GM21576 (cell line): ENCODE data around the gene AQP2.

Source experiments
- ATAC-seq: cut with Tn5 transposase; IDR thresholded peaks from one replicate; pipeline ENCODE4 v1.9.1; 2021; ENCODE audit warnings: mild to moderate bottlenecking, moderate library complexity; ENCODE audit not compliant: unreplicated experiment

Gene AQP2, protein sequence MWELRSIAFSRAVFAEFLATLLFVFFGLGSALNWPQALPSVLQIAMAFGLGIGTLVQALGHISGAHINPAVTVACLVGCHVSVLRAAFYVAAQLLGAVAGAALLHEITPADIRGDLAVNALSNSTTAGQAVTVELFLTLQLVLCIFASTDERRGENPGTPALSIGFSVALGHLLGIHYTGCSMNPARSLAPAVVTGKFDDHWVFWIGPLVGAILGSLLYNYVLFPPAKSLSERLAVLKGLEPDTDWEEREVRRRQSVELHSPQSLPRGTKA

GRCh38 chr12:49950273-49951251 is at the start of gene AQP2:
AQP2 (plus strand) TSS chr12:49950737; CDS start chr12:49950831, 94 bp downstream.
- ATAC-seq = no peak

GRCh38 chr12:49901026-49901425 is 49.5 kb upstream of the AQP2 start:
- no peak for ATAC-seq

DNA sequence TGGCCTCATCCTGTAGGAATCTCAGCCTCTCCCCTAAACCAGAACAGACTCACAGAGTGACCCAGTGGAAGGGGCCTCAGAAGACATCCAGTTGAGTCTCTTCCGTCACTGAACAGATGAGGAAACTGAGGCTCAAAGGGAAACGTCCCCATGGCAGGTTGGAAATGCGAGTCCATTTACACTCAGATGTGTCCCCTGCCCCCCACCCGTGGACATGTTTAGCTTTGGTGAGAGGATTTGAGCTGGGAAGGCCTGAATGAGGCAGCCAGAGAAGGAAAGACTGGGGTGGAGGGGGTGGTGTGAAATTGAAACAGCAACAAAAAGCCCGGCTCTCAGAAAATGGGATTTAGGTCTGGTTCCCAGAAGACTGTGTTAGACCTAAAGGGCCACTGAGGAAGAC is 48.6 kb upstream of the AQP2 start:
- ATAC-seq = no peak

DNA sequence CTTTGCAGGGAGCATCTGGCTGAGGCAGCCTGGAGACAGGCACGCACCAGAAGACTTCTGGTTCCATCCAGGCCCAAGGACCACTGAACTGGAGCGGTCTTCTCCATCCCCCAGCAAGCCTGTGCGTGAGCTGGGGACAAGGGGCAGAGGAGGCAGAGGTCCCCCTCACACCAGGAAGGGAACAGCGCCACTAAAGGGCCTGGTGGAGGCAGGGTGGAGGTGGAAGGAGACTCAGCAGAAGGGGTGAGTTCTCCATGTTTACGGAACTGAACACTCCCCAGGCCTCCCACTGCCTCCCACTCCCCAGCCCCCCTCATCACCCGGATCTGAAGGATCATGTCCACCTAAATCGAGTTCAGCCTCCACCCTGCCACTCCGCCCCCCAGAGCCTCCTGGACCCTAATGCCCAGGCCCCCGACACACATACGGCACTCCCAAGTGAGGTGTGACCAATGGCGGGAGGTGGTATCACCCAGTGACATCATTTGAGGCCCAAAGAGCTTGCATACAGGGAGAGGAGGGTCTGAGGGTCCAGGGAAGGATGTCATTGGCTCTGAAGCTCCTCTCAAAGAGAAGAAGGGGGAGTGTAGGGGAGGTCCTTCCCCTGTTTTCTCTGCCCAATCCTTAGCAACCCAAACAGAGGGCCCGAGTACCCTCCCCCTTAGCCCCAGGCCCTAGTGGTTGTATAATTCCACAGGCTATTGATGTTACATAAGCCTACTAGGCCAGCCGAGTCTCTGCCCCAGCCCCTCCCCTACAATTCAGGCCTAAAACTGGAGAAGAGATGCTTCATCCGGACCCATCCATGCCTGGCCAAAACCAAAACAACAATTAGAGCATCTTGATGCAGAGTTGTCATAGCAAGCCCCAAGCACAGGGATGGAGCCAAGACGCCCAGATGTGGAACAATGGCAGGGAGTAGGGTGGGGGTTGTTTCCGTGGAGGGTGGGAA is 47.9 kb upstream of the AQP2 start:
- no peak for ATAC-seq

DNA sequence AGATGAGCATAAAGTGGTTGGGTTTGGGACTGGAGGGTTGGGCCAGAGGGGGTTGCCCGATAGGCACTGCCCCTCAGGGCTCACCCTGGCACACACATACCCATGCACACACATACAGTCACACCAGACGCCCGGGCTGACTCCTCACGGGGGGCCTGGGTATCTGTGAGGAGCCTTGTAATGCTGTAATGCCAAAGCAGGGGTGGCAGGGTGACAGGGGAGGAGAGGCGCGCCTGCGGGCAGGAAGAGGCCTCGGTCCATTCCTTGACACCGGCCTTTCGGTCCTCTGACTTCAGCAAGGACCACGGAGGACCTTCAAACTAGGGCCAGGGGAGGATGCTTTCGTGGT is 47.2 kb upstream of the AQP2 start:
- no peak for ATAC-seq

DNA sequence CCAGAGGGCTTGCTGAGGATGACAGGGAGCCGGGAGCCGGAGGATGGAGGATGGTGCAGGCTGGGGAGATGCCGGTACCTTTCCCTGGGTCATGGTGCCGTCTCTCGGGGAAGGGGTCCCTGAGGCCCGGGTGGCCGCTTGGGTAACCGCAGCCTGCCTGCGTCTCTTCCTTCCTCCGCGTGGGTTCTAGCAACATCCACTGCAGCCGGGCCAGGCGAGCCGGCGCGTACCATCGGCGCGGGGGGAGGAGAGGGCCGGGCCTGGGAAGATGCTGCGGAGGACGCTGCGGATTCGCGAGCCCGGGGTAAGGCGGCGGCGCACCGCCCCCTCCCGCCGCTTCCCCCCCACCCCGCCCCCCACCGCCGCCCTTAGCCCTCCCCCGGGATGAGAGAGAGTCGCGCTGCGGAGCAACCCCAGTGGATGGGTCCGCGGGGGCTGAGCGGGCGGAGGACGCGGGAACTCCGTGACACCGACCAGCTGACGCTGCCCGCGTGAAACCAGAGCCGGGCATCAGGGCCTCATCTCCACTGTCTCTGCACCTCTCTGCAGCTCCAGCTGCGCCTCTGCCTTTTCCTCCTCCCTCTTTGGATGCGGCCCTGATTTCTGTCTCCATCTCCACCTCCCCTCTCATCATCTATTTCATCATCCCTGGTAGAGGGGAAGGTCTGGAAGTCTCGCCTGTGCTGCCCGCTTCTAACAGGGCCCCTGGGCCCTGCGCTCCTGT is 46.7 kb upstream of the AQP2 start, which contains the start of gene FAIM2:
FAIM2 (minus strand) TSS at position 201 of the 724 bp plus-strand sequence; CDS start at position 93, 108 bp downstream.
- ATAC-seq = no peak

- no peak for ATAC-seq
These were observed 45.9 kb upstream of the AQP2 start for GRCh38 chr12:49904601-49905000.

DNA sequence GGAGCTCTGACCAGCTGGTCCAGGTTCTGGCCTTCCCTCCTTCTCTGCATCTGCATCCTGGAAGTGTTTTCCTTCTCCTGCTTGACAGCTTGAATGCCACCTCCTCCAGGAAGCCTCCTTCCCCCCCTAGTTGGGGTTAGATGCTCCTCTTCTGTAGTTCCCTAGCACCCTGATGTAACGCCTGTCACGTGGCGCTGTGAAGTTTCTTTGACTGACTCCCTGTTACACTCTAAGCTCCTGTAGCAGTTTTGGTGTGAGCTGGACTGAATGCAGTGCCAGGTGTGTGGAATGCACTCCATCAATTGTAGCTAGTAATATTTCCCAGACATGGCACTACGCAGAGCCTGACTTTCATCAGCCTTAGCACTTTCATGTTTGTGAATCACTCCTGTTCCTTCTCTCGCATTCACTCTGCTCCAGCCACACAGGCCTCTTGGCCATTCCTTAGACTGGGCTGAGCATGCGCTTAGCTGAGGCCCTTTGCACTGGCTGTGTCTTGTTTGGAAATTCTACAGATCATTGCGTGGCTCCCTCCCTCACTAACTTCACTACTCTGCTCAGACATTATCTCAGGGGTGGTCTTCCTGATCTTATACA is 44.7 kb upstream of the AQP2 start:
- ATAC-seq = no peak

- ATAC-seq = no peak
These were observed 43.2 kb upstream of the AQP2 start for GRCh38 chr12:49907352-49907751.

DNA sequence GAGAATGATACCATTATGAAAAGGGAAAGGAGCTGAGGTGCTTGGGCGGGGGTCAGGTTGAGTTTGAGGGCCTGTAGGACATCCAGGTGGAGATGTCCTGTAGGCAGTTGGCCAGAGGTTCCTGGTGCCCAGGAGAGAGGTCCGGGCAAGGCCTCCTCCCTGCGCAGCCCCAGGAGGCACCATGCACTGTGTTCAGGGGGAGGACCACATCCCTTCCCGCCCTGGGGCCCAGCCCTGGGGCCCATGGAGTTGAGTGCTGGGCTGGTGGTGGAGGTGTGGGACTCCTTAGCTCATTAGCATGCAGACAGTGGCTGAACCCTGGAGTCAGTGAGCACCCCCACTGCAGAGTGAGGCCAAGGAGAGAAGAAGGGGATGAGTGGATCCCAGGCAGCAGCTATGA is 41.2 kb upstream of the AQP2 start:
- ATAC-seq = no peak

- no peak for ATAC-seq
These were observed 40.7 kb upstream of the AQP2 start for GRCh38 chr12:49909826-49910225.

- ATAC-seq = no peak
These were observed 40.0 kb upstream of the AQP2 start for GRCh38 chr12:49910331-49911212.

DNA sequence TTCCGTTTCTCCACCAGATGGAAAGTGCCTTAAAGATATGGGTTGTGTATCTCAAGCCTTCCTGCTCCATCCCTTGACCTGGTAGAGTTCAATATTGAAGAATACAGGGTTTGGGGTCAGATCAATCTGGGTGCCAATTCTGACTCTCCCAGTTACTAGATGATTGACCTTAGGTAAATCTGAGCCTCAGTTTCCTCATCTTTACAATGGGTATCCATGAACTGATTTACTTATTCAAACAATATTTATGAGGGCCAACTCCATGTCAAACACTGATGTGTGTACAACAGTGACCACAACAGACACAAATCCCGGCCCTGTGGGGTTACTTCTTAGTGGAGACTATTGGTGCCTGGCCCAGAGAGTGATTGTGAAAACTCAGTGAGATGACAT is 39.3 kb upstream of the AQP2 start:
- no peak for ATAC-seq

DNA sequence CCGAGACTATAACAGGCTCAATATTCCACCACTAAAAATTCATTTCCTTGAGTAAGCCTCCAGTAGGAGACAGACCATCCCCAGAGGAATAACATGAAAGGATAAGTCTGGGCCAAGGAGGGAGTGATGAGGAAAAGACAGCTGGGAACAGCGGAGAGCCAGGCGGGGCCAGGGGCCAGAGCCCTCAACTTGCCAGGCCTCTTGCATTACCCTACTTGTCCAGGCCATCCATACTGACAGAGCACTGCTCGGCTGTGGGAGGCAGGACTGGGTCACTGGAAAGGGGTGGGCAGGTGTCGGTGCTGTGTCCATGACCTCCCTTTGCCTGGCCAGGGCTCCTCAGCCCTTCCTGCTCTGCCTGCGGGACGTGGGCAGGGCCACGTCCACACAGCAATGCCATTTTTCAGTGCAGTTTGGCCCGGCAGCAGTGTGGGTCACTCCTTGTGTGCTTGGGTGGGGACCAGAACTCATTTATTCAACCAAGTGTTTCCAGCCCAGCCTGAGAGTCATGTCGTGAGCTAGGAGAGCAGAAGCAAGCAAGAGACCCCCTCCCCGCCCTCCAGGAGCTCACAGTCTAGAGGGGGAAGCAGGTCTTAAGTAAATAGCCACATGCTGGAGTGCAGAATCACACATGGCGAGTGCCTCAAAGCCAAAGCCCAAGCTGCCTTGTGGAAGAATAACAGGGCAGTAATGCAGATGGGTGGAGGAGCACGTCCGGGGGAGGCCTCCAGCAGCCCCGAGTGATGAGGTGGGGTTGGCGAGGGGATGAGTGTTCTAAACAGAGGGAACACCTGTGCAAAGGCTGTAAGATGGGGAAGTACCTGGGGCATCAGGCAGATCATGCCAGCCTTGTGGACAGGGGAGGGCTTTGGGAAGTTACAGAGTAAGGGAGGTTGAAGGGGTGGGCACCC is 37.9 kb upstream of the AQP2 start:
- ATAC-seq = no peak

- no peak for ATAC-seq
These were observed 34.2 kb upstream of the AQP2 start for GRCh38 chr12:49916129-49916919.

GRCh38 chr12:49917166-49917787 is 33.3 kb upstream of the AQP2 start:
- ATAC-seq = no peak

DNA sequence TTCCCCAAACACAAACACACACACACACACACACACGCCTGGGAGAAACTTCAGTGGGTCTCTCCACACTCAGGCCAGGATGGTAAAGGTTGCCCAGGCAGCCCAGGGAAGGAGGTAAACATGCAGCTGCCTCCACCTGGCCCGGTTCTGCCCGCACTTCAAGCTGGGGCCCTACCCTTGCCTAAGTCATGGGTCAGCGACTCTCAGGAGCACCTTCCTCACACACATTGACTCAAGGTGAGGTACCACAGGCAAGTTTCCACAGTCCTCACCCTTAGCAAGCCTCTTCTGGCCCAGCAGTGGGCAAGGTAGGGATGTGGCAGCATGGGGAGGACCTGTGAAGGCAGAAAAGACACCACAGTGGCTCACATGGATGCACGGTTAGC is 32.8 kb upstream of the AQP2 start:
- ATAC-seq = no peak
